T-helper 1 cell treated with Interleukin-12 subunit alpha and Interleukin-12 subunit beta and Interleukin-4 antibody, amounts not matched to agents 30 μg/mL and 1 μg/mL, for 36 hours (primary cell): Measurements from ENCODE around the gene CPAMD8.
"Not testable (repeated sequence)": the region's sequence is repeated elsewhere in the genome, so short reads cannot be mapped to it uniquely, and the experiment has no call there.

Experiments
- H3K27ac Mint-ChIP-seq: one replicate; pipeline ENCODE4 v1.8.0; 2021; ENCODE audit warnings: mild to moderate bottlenecking, mixed read lengths
- H3K27me3 Mint-ChIP-seq: one replicate; pipeline ENCODE4 v1.8.0; 2021; ENCODE audit warnings: low read depth, mixed read lengths
- H3K36me3 Mint-ChIP-seq: one replicate; pipeline ENCODE4 v1.8.0; 2021; ENCODE audit warnings: low read depth, mixed read lengths
- H3K4me1 Mint-ChIP-seq: one replicate; pipeline ENCODE4 v1.8.0; 2021; ENCODE audit warnings: low read depth, mixed read lengths
- H3K4me3 Mint-ChIP-seq: one replicate; pipeline ENCODE4 v1.8.0; 2021; ENCODE audit warnings: mild to moderate bottlenecking, moderate library complexity, mixed read lengths
- H3K9me3 Mint-ChIP-seq: one replicate; pipeline ENCODE4 v1.8.0; 2021; ENCODE audit warnings: mixed read lengths

Gene CPAMD8

GRCh38 chr19:16940063-16940462, 86.5 kb downstream of the CPAMD8 start:
- H3K9me3 Mint-ChIP-seq, result peaks cover 11% of the 10 kb centered on the region
- H3K27ac Mint-ChIP-seq, H3K4me3 Mint-ChIP-seq, H3K27me3 Mint-ChIP-seq, H3K4me1 Mint-ChIP-seq, H3K36me3 Mint-ChIP-seq: not testable (repeated sequence)

- Mint-ChIP-seq H3K27me3 (no peaks in the 10 kb centered on the region), H3K9me3 (peaks cover 27% of the 10 kb centered on the region), H3K27ac (no peak overlapping the region), H3K4me1 (peaks cover 2% of the 10 kb centered on the region), H3K4me3 (no peak overlapping the region), H3K36me3 (no peaks in the 10 kb centered on the region)
Observed at GRCh38 chr19:16938211-16938610, 88.4 kb downstream of the CPAMD8 start.

- peaks cover 28% of the 10 kb centered on the region for H3K9me3 Mint-ChIP-seq
- not testable (repeated sequence) for H3K4me3 Mint-ChIP-seq, H3K27ac Mint-ChIP-seq, H3K36me3 Mint-ChIP-seq, H3K4me1 Mint-ChIP-seq, H3K27me3 Mint-ChIP-seq
Observed at GRCh38 chr19:16937796-16938195, 88.8 kb downstream of the CPAMD8 start.

- no peak overlapping the region for H3K27ac Mint-ChIP-seq
- no peaks in the 10 kb centered on the region for H3K27me3 Mint-ChIP-seq
- no peaks in the 10 kb centered on the region for H3K36me3 Mint-ChIP-seq
- no peak overlapping the region for H3K4me3 Mint-ChIP-seq
- H3K4me1 Mint-ChIP-seq, result no peaks in the 10 kb centered on the region
- peaks cover 28% of the 10 kb centered on the region for H3K9me3 Mint-ChIP-seq
Observed at GRCh38 chr19:16936901-16937300, 89.7 kb downstream of the CPAMD8 start.

GRCh38 chr19:16934489-16934888, 92.1 kb downstream of the CPAMD8 start:
- Mint-ChIP-seq H3K4me1 (no peaks in the 10 kb centered on the region), H3K27ac (no peak overlapping the region)

GRCh38 chr19:16931306-16931705, 95.3 kb downstream of the CPAMD8 start:
- no peak overlapping the region for H3K4me3 Mint-ChIP-seq
- H3K27me3 Mint-ChIP-seq, result no peaks in the 10 kb centered on the region
- H3K9me3 Mint-ChIP-seq, result peaks cover 57% of the 10 kb centered on the region
- H3K4me1 Mint-ChIP-seq, result no peaks in the 10 kb centered on the region
- no peak overlapping the region for H3K27ac Mint-ChIP-seq
- no peaks in the 10 kb centered on the region for H3K36me3 Mint-ChIP-seq

More at GRCh38 chr19:16934489-16934888, 92.1 kb downstream of the CPAMD8 start:
- H3K36me3 Mint-ChIP-seq, result no peaks in the 10 kb centered on the region
- peaks cover 32% of the 10 kb centered on the region for H3K9me3 Mint-ChIP-seq
- no peak overlapping the region for H3K4me3 Mint-ChIP-seq
- no peaks in the 10 kb centered on the region for H3K27me3 Mint-ChIP-seq

GRCh38 chr19:16930753-16931152, 95.9 kb downstream of the CPAMD8 start:
- Mint-ChIP-seq H3K4me1 (no peaks in the 10 kb centered on the region), H3K27me3 (no peaks in the 10 kb centered on the region), H3K4me3 (no peak overlapping the region), H3K27ac (no peak overlapping the region), H3K36me3 (no peaks in the 10 kb centered on the region), H3K9me3 (peaks cover 52% of the 10 kb centered on the region)

GRCh38 chr19:16928916-16929315, 97.7 kb downstream of the CPAMD8 start:
- Mint-ChIP-seq H3K36me3 (peaks cover 1% of the 10 kb centered on the region), H3K4me3 (no peak overlapping the region), H3K4me1 (no peaks in the 10 kb centered on the region), H3K27ac (no peak overlapping the region), H3K27me3 (no peaks in the 10 kb centered on the region), H3K9me3 (peaks cover 47% of the 10 kb centered on the region)

- H3K4me3 Mint-ChIP-seq, result no peak overlapping the region
- peaks cover 41% of the 10 kb centered on the region for H3K9me3 Mint-ChIP-seq
- peaks cover 1% of the 10 kb centered on the region for H3K36me3 Mint-ChIP-seq
- H3K4me1 Mint-ChIP-seq, result no peaks in the 10 kb centered on the region
- H3K27ac Mint-ChIP-seq, result no peak overlapping the region
- H3K27me3 Mint-ChIP-seq, result no peaks in the 10 kb centered on the region
Observed at GRCh38 chr19:16928351-16928750, 98.3 kb downstream of the CPAMD8 start.

GRCh38 chr19:16927883-16928282, 98.7 kb downstream of the CPAMD8 start:
- H3K27me3 Mint-ChIP-seq, result no peaks in the 10 kb centered on the region
- no peak overlapping the region for H3K27ac Mint-ChIP-seq
- H3K36me3 Mint-ChIP-seq, result peaks cover 1% of the 10 kb centered on the region
- H3K9me3 Mint-ChIP-seq, result peaks cover 39% of the 10 kb centered on the region
- no peak overlapping the region for H3K4me3 Mint-ChIP-seq
- no peaks in the 10 kb centered on the region for H3K4me1 Mint-ChIP-seq

GRCh38 chr19:16922949-16923348, 103.7 kb downstream of the CPAMD8 start:
- H3K36me3 Mint-ChIP-seq, result peaks cover 1% of the 10 kb centered on the region
- no peaks in the 10 kb centered on the region for H3K4me1 Mint-ChIP-seq
- H3K9me3 Mint-ChIP-seq, result peaks cover 31% of the 10 kb centered on the region
- no peak overlapping the region for H3K27ac Mint-ChIP-seq
- H3K27me3 Mint-ChIP-seq, result no peaks in the 10 kb centered on the region
- H3K4me3 Mint-ChIP-seq, result no peak overlapping the region

GRCh38 chr19:16922592-16922934, 104.0 kb downstream of the CPAMD8 start:
- H3K27ac Mint-ChIP-seq, result no peak overlapping the region
- no peaks in the 10 kb centered on the region for H3K4me1 Mint-ChIP-seq
- peaks cover 30% of the 10 kb centered on the region for H3K9me3 Mint-ChIP-seq
- H3K27me3 Mint-ChIP-seq, result no peaks in the 10 kb centered on the region
- no peak overlapping the region for H3K4me3 Mint-ChIP-seq
- H3K36me3 Mint-ChIP-seq, result peaks cover 1% of the 10 kb centered on the region

- H3K27ac Mint-ChIP-seq, result no peak overlapping the region
- no peak overlapping the region for H3K4me3 Mint-ChIP-seq
- H3K9me3 Mint-ChIP-seq, result peaks cover 27% of the 10 kb centered on the region
- H3K4me1 Mint-ChIP-seq, result no peaks in the 10 kb centered on the region
- no peaks in the 10 kb centered on the region for H3K27me3 Mint-ChIP-seq
- peaks cover 1% of the 10 kb centered on the region for H3K36me3 Mint-ChIP-seq
Observed at GRCh38 chr19:16921766-16922591, 104.6 kb downstream of the CPAMD8 start.

- H3K27ac Mint-ChIP-seq, result no peak overlapping the region
- no peaks in the 10 kb centered on the region for H3K4me1 Mint-ChIP-seq
- H3K9me3 Mint-ChIP-seq, result peaks cover 21% of the 10 kb centered on the region
- peaks cover 1% of the 10 kb centered on the region for H3K36me3 Mint-ChIP-seq
- no peak overlapping the region for H3K4me3 Mint-ChIP-seq
- H3K27me3 Mint-ChIP-seq, result no peaks in the 10 kb centered on the region
Observed at GRCh38 chr19:16920816-16921529, 105.6 kb downstream of the CPAMD8 start.

- no peaks in the 10 kb centered on the region for H3K27me3 Mint-ChIP-seq
- H3K4me1 Mint-ChIP-seq, result no peaks in the 10 kb centered on the region
- no peaks in the 10 kb centered on the region for H3K36me3 Mint-ChIP-seq
- no peak overlapping the region for H3K27ac Mint-ChIP-seq
- H3K9me3 Mint-ChIP-seq, result peaks cover 12% of the 10 kb centered on the region
- no peak overlapping the region for H3K4me3 Mint-ChIP-seq
Observed at GRCh38 chr19:16919496-16919895, 107.1 kb downstream of the CPAMD8 start.
